GM18519 (cell line): ENCODE measurements around the gene FBN1.

Experiments used
- ATAC-seq: cut with Tn5 transposase; IDR thresholded peaks from one replicate; pipeline ENCODE4 v1.9.1; 2021; ENCODE audit warnings: mild to moderate bottlenecking, moderate library complexity; ENCODE audit not compliant: unreplicated experiment, low FRiP score

Gene FBN1

GRCh38 chr15:48385031-48385830 is 260.3 kb downstream of the FBN1 start:
- no peak for ATAC-seq

GRCh38 chr15:48384616-48385015 is 260.9 kb downstream of the FBN1 start:
- no peak for ATAC-seq

- ATAC-seq: no peak
Observed at GRCh38 chr15:48383031-48383430, 262.5 kb downstream of the FBN1 start.

- ATAC-seq: no peak
Observed at GRCh38 chr15:48381861-48382260, 263.6 kb downstream of the FBN1 start.

GRCh38 chr15:48380198-48380597 is 265.3 kb downstream of the FBN1 start:
- no peak for ATAC-seq

GRCh38 chr15:48375767-48376166 is 269.7 kb downstream of the FBN1 start:
- no peak for ATAC-seq

- ATAC-seq: no peak
Observed at GRCh38 chr15:48374472-48374871, 271.0 kb downstream of the FBN1 start.

- ATAC-seq: no peak
Observed at GRCh38 chr15:48373821-48374451, 271.6 kb downstream of the FBN1 start.

- ATAC-seq: no peak
Observed at GRCh38 chr15:48371961-48372360, 273.5 kb downstream of the FBN1 start.

GRCh38 chr15:48371550-48371949 is 274.0 kb downstream of the FBN1 start:
- no peak for ATAC-seq

GRCh38 chr15:48370460-48370859 is 275.0 kb downstream of the FBN1 start:
- ATAC-seq: no peak

- ATAC-seq: no peak
Observed at GRCh38 chr15:48367483-48367882, 278.0 kb downstream of the FBN1 start.

- no peak for ATAC-seq
Observed at GRCh38 chr15:48366584-48367312, 278.8 kb downstream of the FBN1 start.

GRCh38 chr15:48365575-48365974 is 279.9 kb downstream of the FBN1 start:
- no peak for ATAC-seq

GRCh38 chr15:48363474-48363873 is 282.0 kb downstream of the FBN1 start:
- no peak for ATAC-seq

- no peak for ATAC-seq
Observed at GRCh38 chr15:48361685-48362084, 283.8 kb downstream of the FBN1 start.

- ATAC-seq: no peak
Observed at GRCh38 chr15:48360841-48361240, 284.7 kb downstream of the FBN1 start.
